Natural killer cell (primary cell): ENCODE measurements around the gene BSN. TPM values are rescaled to one million over a fixed set of nuclear protein-coding genes. Genes with fewer than 3 reads are reported as not detected.

Experiments
- ATAC-seq, 3 donors: fragments of 150-1000 bp in 2 of 3; fragments of 200-7000 bp in 1 of 3; cut with Tn5 transposase; 1 replicate in 1 of 3; 2 replicates in 2 of 3; pipeline ENCODE4 v1.10.0; 2021; ENCODE audit warnings: mild to moderate bottlenecking in 2 of 3, moderate library complexity in 2 of 3
- DNase-seq, 2 donors: peaks; one replicate each; pipeline versions ENCODE4 v3.0.0 to v3.0.0-alpha.2; 2013 to 2021; ENCODE audit warnings: mixed read lengths in 1 of 2
- H3K27ac ChIP-seq: one replicate; pipeline ENCODE4 v1.5.1; 2013; ENCODE audit warnings: mild to moderate bottlenecking, low read length
- H3K27me3 ChIP-seq: one replicate; pipeline ENCODE4 v1.6.1; 2013; ENCODE audit warnings: low read length; ENCODE audit not compliant: control insufficient read depth, insufficient read depth
- H3K36me3 ChIP-seq: one replicate; pipeline ENCODE4 v1.6.1; 2013; ENCODE audit warnings: low read length; ENCODE audit not compliant: control insufficient read depth, insufficient read depth
- H3K4me1 ChIP-seq: one replicate; pipeline ENCODE4 v1.6.1; 2013; ENCODE audit warnings: low read length; ENCODE audit not compliant: control insufficient read depth, insufficient read depth
- H3K4me3 ChIP-seq: one replicate; pipeline ENCODE4 v1.5.1; 2013; ENCODE audit warnings: low read length
- H3K9me3 ChIP-seq: one replicate; pipeline ENCODE4 v1.6.1; 2013; ENCODE audit warnings: low read length; ENCODE audit not compliant: control insufficient read depth, insufficient read depth
- H3K27ac Mint-ChIP-seq, 2 donors: one replicate each; pipeline ENCODE4 v1.8.0; 2022; ENCODE audit warnings: mild to moderate bottlenecking in 2 of 2, mixed read lengths in 2 of 2, moderate library complexity in 1 of 2
- H3K27me3 Mint-ChIP-seq, 2 donors: one replicate each; pipeline ENCODE4 v1.8.0; 2022; ENCODE audit warnings: low read depth in 2 of 2, mixed read lengths in 2 of 2
- H3K36me3 Mint-ChIP-seq: one replicate; pipeline ENCODE4 v1.8.0; 2022; ENCODE audit warnings: mixed read lengths
- H3K4me1 Mint-ChIP-seq, 2 donors: one replicate each; pipeline ENCODE4 v1.8.0; 2022; ENCODE audit warnings: mixed read lengths in 2 of 2
- H3K4me3 Mint-ChIP-seq: one replicate; pipeline ENCODE4 v1.8.0; 2022; ENCODE audit warnings: mild to moderate bottlenecking, moderate library complexity, mixed read lengths
- H3K9me3 Mint-ChIP-seq, 2 donors: one replicate each; pipeline ENCODE4 v1.8.0; 2022; ENCODE audit warnings: mixed read lengths in 2 of 2
- CTCF ChIP-seq: fragments of 200-600 bp; IDR thresholded peaks from one replicate; pipeline ENCODE4 v1.8.0; 2022; ENCODE audit warnings: antibody characterized with exemption
- WGBS: methylation state at CpG from one replicate; pipeline ENCODE4 v1.1.7; 2013; ENCODE audit warnings: missing lambda C conversion rate; ENCODE audit not compliant: insufficient coverage; 5-methylcytosine and 5-hydroxymethylcytosine counted together
- intact Hi-C: fragments of 100-400 bp; cut with micrococcal nuclease; formaldehyde crosslinking; loops from one replicate; pipeline ENCODE4 v1.14.2; 2022
- total RNA-seq, 4 donors: library from RNA; stranded (reverse); fragments of 120-200 nt in 1 of 4; gene quantifications; one replicate each; pipeline versions ENCODE4 v1.2.3 to v1.2.4, GENCODE V29; 2013 to 2022

The BSN gene
- total RNA-seq, 3 donors from 2014 or later (not counting 1 experiment from before 2014, with no cell fraction given): 0.33 to 0.41 (median 0.35) TPM

- Mint-ChIP-seq H3K4me3 (no peak overlapping the region), H3K27me3 (peaks cover 4 to 6% of the 10 kb centered on the region in 2 donors), H3K9me3 (no peaks in the 10 kb centered on the region), H3K27ac (no peak overlapping the region), H3K36me3 (peaks cover under 1% of the 10 kb centered on the region), H3K4me1 (no peaks in the 10 kb centered on the region)
- 49% methylated on average over 7 of the region's 7 CpGs for WGBS
- H3K9me3 ChIP-seq: no peaks in the 10 kb centered on the region
- DNase-seq (no peak), ATAC-seq (no peak)
- TF ChIP-seq CTCF: no peak
- H3K36me3 ChIP-seq: no peaks in the 10 kb centered on the region
- no peak overlapping the region for H3K4me3 ChIP-seq
- no peaks in the 10 kb centered on the region for H3K4me1 ChIP-seq
- H3K27ac ChIP-seq: no peak overlapping the region
- no peaks in the 10 kb centered on the region for H3K27me3 ChIP-seq
- intact Hi-C loops: no loop called here
Measured at GRCh38 chr3:49636883-49637609, 82.8 kb downstream of the BSN start.

GRCh38 chr3:49638445-49638844, 84.2 kb downstream of the BSN start:
- Histone ChIP-seq H3K9me3 (no peaks in the 10 kb centered on the region), H3K27ac (no peak overlapping the region), H3K36me3 (no peaks in the 10 kb centered on the region), H3K4me1 (no peaks in the 10 kb centered on the region), H3K4me3 (no peak overlapping the region), H3K27me3 (no peaks in the 10 kb centered on the region)
- Mint-ChIP-seq H3K4me3 (no peak overlapping the region), H3K36me3 (no peaks in the 10 kb centered on the region), H3K27me3 (peaks cover 0 to 3% of the 10 kb centered on the region in 2 donors), H3K4me1 (no peaks in the 10 kb centered on the region), H3K27ac (no peak overlapping the region), H3K9me3 (no peaks in the 10 kb centered on the region)
- DNase-seq: no peak
- 74% methylated on average over 8 of the region's 8 CpGs for WGBS
- no peak for ATAC-seq
- intact Hi-C loops: no loop called here
- no peak for TF ChIP-seq CTCF

GRCh38 chr3:49639551-49639950, 85.3 kb downstream of the BSN start:
- intact Hi-C loops: no loop called here
- Mint-ChIP-seq H3K36me3 (no peaks in the 10 kb centered on the region), H3K4me3 (no peak overlapping the region), H3K27ac (no peak overlapping the region), H3K27me3 (no peaks in the 10 kb centered on the region), H3K9me3 (no peaks in the 10 kb centered on the region), H3K4me1 (no peaks in the 10 kb centered on the region)
- H3K27ac ChIP-seq: no peak overlapping the region
- no peaks in the 10 kb centered on the region for H3K36me3 ChIP-seq
- TF ChIP-seq CTCF: no peak
- no peaks in the 10 kb centered on the region for H3K9me3 ChIP-seq
- ATAC-seq (no peak), DNase-seq (no peak)
- H3K4me3 ChIP-seq: no peak overlapping the region
- WGBS: 93% methylated on average over 2 of the region's 2 CpGs
- no peaks in the 10 kb centered on the region for H3K4me1 ChIP-seq
- H3K27me3 ChIP-seq: no peaks in the 10 kb centered on the region

GRCh38 chr3:49641292-49641691, 87.0 kb downstream of the BSN start:
- H3K9me3 ChIP-seq: no peaks in the 10 kb centered on the region
- no peaks in the 10 kb centered on the region for H3K4me1 ChIP-seq
- no peaks in the 10 kb centered on the region for H3K27me3 ChIP-seq
- Mint-ChIP-seq H3K36me3 (no peaks in the 10 kb centered on the region), H3K4me1 (no peaks in the 10 kb centered on the region), H3K27ac (no peak overlapping the region), H3K27me3 (no peaks in the 10 kb centered on the region), H3K4me3 (no peak overlapping the region), H3K9me3 (no peaks in the 10 kb centered on the region)
- H3K4me3 ChIP-seq: no peak overlapping the region
- 70% methylated on average over 7 of the region's 7 CpGs for WGBS
- DNase-seq: no peak
- H3K27ac ChIP-seq: no peak overlapping the region
- intact Hi-C loops: no loop called here
- no peak for TF ChIP-seq CTCF
- ATAC-seq: no peak
- H3K36me3 ChIP-seq: no peaks in the 10 kb centered on the region
